BJ (cell line): Measurements from ENCODE around the gene HDDC3. TPM values are rescaled to one million over a fixed set of nuclear protein-coding genes. Genes with fewer than 3 reads are reported as not detected.
"Not testable (repeated sequence)": the region's sequence is repeated elsewhere in the genome, so short reads cannot be mapped to it uniquely, and the experiment has no call there.

Experiments
- CTCF ChIA-PET: fragments of 350-600 bp; formaldehyde crosslinking; extraction: SDS; loops from one replicate; lab custom pipeline; 2021; ENCODE audit warnings: antibody characterized with exemption, inconsistent platforms; lab: Yijun Ruan, JAX
- POLR2A ChIA-PET: fragments of 300-600 bp; sonication (Branson Sonifier 250); formaldehyde crosslinking; extraction: SDS; loops from one replicate; lab custom pipeline; 2021; ENCODE audit warnings: antibody characterized with exemption; lab: Charles Lee
- DNase-seq: peaks from one replicate; pipeline ENCODE4 v3.0.0-alpha.2; 2011; ENCODE audit warnings: low read depth
- H3K27me3 ChIP-seq: 2 replicates; pipeline ENCODE4 v1.6.0; 2011; ENCODE audit warnings: low read length; ENCODE audit not compliant: control insufficient read depth, insufficient read depth
- H3K36me3 ChIP-seq: 2 replicates; pipeline ENCODE4 v1.5.1; 2011; ENCODE audit warnings: low read length; ENCODE audit not compliant: control insufficient read depth, insufficient read depth
- H3K4me3 ChIP-seq: 2 replicates; pipeline ENCODE4 v1.5.1; 2011; ENCODE audit warnings: low read depth, mild to moderate bottlenecking, control low read depth, low read length
- polyA plus RNA-seq: library from polyadenylated mRNA; depleted of rRNA; stranded (reverse); fragments of >200 nt; gene quantifications from 2 replicates; pipeline ENCODE4 v1.2.3, GENCODE V29; 2011
- TF ChIP-seq, protein P1 (sequence below): IDR thresholded peaks from 2 replicates; pipeline ENCODE4 v1.5.1; 2011; ENCODE audit warnings: low read depth, mild to moderate bottlenecking, control low read depth, inconsistent platforms, low read length, moderate library complexity; ENCODE audit not compliant: insufficient read depth

Gene HDDC3
- polyA plus RNA-seq, 1 experiment: 12.3 TPM

DNA sequence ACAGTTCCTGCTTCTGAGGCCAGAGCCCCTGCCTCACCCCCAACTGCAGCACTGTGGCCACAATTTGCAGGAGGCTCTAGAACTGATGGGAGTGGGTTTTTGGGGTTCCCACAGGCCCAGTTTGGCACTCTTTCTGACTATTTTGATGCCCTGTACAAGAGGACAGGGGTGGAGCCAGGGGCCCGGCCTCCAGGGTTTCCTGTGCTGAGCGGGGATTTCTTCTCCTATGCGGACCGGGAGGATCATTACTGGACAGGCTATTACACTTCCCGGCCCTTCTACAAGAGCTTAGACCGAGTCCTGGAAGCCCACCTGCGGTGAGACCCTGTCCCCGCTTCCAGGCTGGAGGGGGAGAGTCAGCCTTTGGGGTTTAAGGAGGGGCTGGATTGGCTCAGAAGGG, 22.4 kb downstream of the HDDC3 start:
- POLR2A ChIA-PET: no interaction called here
- no peaks in the 10 kb centered on the region for H3K27me3 ChIP-seq
- H3K36me3 ChIP-seq: peaks cover 32% of the 10 kb centered on the region
- TF ChIP-seq, protein P1, sequence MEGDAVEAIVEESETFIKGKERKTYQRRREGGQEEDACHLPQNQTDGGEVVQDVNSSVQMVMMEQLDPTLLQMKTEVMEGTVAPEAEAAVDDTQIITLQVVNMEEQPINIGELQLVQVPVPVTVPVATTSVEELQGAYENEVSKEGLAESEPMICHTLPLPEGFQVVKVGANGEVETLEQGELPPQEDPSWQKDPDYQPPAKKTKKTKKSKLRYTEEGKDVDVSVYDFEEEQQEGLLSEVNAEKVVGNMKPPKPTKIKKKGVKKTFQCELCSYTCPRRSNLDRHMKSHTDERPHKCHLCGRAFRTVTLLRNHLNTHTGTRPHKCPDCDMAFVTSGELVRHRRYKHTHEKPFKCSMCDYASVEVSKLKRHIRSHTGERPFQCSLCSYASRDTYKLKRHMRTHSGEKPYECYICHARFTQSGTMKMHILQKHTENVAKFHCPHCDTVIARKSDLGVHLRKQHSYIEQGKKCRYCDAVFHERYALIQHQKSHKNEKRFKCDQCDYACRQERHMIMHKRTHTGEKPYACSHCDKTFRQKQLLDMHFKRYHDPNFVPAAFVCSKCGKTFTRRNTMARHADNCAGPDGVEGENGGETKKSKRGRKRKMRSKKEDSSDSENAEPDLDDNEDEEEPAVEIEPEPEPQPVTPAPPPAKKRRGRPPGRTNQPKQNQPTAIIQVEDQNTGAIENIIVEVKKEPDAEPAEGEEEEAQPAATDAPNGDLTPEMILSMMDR: no peak
- H3K4me3 ChIP-seq: no peak overlapping the region
- DNase-seq: no peak
- CTCF ChIA-PET: no interaction called here

DNA sequence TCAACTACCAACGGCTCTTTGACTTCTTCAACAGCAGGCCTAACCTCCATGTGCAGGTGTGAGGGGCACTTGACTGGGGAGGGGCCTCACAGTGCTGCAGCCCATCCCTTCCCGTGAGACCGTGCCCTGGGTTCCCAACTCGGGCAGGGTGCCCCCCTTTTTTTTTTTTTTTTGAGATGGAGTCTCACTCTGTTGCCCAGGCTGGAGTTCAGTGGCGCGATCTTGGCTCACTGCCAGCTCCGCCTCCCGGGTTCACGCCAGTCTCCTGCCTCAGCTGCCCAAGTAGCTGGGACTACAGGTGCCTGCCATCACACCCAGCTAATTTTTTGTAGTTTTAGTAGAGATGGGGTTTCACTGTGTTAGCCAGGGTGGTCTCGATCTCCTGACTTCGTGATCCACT, 22.9 kb downstream of the HDDC3 start:
- H3K27me3 ChIP-seq, POLR2A ChIA-PET, DNase-seq, H3K4me3 ChIP-seq: not testable (repeated sequence)
- CTCF ChIA-PET: interaction anchor here (0.8 to 1.2 kb wide), 2 partner anchors 22 to 25 kb away, joined by 4 to 6 read pairs; partner anchors contain the start of gene UNC45A
- H3K36me3 ChIP-seq: peaks cover 32% of the 10 kb centered on the region

DNA sequence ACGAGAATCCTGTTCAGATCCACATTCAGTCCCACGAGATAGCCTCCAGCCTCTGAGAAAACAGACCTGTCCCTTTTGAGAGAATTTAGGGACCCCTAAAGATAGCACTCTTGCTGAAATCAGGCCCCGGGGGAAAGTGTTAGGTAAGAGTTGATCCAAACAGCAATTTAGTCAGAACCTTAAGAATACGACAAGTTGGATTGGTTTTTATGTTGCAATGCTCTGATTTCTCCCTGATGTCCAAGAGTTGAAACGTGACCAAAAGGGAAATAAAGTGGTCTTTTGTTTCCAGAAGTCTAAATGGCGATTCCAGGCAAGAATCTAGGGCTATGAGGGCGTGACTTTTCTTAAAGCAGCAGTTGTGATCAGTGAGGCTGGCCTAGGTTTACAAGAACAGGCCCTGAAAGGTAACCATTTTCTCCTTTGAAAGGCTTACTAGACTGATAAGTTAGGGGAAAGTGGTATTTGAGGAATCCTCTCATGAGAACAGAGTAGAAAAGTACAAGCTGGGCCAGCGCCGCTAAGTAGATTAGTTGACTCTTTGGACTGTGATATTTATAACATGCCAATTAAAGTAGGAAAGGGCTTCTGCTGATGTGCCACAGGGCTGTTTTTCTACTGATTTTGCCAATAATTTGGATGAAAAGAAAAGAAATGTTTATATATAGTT, 24.4 kb downstream of the HDDC3 start:
- TF ChIP-seq, protein P1: no peak
- POLR2A ChIA-PET: no interaction called here
- DNase-seq: no peak

DNA sequence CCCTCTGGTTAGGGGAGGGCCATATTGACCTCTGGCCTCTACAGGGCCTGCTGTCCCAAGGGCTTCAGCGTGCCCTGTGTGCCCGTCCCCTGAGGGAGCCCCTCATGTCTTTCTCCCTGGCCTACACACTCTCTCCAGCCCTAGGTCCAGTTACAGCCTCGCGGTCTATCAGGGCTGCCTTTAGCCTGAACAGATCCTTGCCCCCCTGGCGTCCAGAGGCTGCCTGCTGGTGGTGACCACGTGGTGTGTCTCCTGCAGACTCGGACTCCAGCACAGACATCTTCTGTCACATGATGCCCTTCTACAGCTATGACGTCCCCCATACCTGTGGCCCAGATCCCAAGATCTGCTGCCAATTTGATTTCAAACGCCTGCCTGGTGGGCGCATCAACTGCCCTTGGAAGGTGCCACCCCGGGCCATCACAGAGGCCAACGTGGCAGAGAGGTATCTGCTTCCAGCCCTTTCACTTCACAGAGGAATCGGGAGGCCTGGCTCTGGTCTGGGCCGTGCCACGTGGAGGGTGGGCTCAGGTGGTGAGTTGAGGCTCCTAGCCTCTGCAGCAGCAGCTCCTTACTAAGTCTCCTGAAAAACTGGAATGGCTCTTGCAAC, 25.2 kb downstream of the HDDC3 start:
- CTCF ChIA-PET: no interaction called here
- TF ChIP-seq, protein P1: no peak
- Histone ChIP-seq H3K27me3 (no peaks in the 10 kb centered on the region), H3K4me3 (no peak overlapping the region), H3K36me3 (peaks cover 25% of the 10 kb centered on the region)
- DNase-seq: no peak
- POLR2A ChIA-PET: no interaction called here

More for the DNA sequence above, 24.4 kb downstream of the HDDC3 start:
- CTCF ChIA-PET: interaction anchor here (1.0 to 1.2 kb wide), 2 partner anchors 25 to 26 kb away, joined by 3 to 6 read pairs; partner anchors contain the start of genes HDDC3 and UNC45A
- peaks cover 28% of the 10 kb centered on the region for H3K36me3 ChIP-seq
- H3K4me3 ChIP-seq: no peak overlapping the region
- no peaks in the 10 kb centered on the region for H3K27me3 ChIP-seq

DNA sequence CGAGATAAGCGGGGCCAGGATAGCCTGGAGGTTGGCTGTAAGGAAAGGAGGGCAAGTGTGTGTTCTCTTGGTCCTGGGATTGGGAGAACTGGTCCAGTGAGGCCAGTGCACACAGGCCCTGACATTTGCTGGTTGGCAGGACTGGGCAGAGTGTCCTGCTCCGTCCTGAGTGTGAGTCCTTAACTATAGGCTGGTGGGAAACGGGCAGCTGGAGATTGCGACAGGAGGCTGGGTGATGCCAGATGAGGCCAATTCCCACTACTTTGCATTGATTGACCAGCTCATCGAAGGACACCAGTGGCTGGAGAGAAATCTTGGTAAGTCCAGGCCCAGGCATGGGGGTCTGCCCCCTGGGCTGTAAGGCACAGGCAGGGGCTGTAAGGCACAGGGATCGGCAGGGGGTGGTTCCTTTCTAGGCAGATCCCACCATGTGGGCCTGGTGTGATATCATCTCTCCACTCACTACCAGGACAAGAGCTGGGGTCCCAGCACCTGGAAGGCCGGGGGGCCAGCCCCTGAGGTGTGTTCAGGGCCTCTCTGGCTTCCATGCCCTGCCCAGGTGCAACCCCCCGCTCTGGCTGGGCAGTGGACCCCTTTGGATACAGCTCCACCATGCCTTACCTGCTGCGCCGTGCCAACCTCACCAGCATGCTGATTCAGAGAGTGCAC, 26.0 kb downstream of the HDDC3 start:
- H3K4me3 ChIP-seq: no peak overlapping the region
- POLR2A ChIA-PET: no interaction called here
- TF ChIP-seq, protein P1: no peak
- peaks cover 25% of the 10 kb centered on the region for H3K36me3 ChIP-seq
- H3K27me3 ChIP-seq: no peaks in the 10 kb centered on the region
- CTCF ChIA-PET: interaction anchor here (1.2 to 5.7 kb wide), 3 partner anchors 8 to 27 kb away, joined by 5 to 94 read pairs (median 7); partner anchors contain the start of genes HDDC3 and UNC45A
- no peak for DNase-seq
